Astrocyte of the cerebellum (primary cell): Measurements from ENCODE around the gene OGG1.
A peak's percentile ranks its signal among the peaks of the same experiment; 100 is the strongest.
"Not testable (repeated sequence)": the region's sequence is repeated elsewhere in the genome, so short reads cannot be mapped to it uniquely, and the experiment has no call there.

Experiments
- DNase-seq: peaks from one replicate; pipeline ENCODE4 v3.0.0-alpha.2; 2011; ENCODE audit warnings: low read depth
- H3K4me3 ChIP-seq: 2 replicates; pipeline ENCODE4 v1.5.1; 2011; ENCODE audit warnings: mild to moderate bottlenecking, low read depth, low read length, moderate library complexity
- CTCF ChIP-seq: IDR thresholded peaks from 2 replicates; pipeline ENCODE4 v1.5.1; 2012; ENCODE audit warnings: low read length, low read depth, moderate library complexity, mild to moderate bottlenecking; ENCODE audit errors: missing control alignments
- in situ Hi-C: cut with HindIII; loops from 2 replicates; pipeline ENCODE4 v1.10.0; 2017; ENCODE audit warnings: low sequenced_read_pairs

OGG1 gene

GRCh38 chr3:9768141-9768775 is 18.5 kb downstream of the OGG1 start:
- no peak overlapping the region for H3K4me3 ChIP-seq
- no peak for TF ChIP-seq CTCF
- in situ Hi-C loops = no loop called here
- DNase-seq = no peak

GRCh38 chr3:9769012-9769411 is 19.3 kb downstream of the OGG1 start:
- DNase-seq = no peak
- no peak for TF ChIP-seq CTCF
- H3K4me3 ChIP-seq = peak overlapping the region; percentile 55
- in situ Hi-C loops = no loop called here

- TF ChIP-seq CTCF = no peak
These were observed 19.9 kb downstream of the OGG1 start, which contains the start of gene CAMK1 for GRCh38 chr3:9769426-9770275. Gene CAMK1 (minus strand): TSS chr3:9769947. CDS start chr3:9767749, 2,198 bp downstream.

GRCh38 chr3:9770276-9770812 is 20.6 kb downstream of the OGG1 start:
- TF ChIP-seq CTCF = no peak
- H3K4me3 ChIP-seq = peak overlapping the region; percentile 55
- no peak for DNase-seq
- in situ Hi-C loops = no loop called here

More at GRCh38 chr3:9769426-9770275, 19.9 kb downstream of the OGG1 start, which contains the start of gene CAMK1:
- in situ Hi-C loops = no loop called here
- no peak for DNase-seq
- H3K4me3 ChIP-seq = peak within 1 kb of the TSS; percentile 55

GRCh38 chr3:9771007-9771406 is 21.3 kb downstream of the OGG1 start:
- in situ Hi-C loops, DNase-seq, H3K4me3 ChIP-seq: not testable (repeated sequence)

GRCh38 chr3:9776896-9777693 is 27.3 kb downstream of the OGG1 start:
- H3K4me3 ChIP-seq = no peak overlapping the region
- no peak for TF ChIP-seq CTCF
- in situ Hi-C loops = no loop called here
- DNase-seq = no peak
